BLaER1 treated with 17β-estradiol and CSF1 and Interleukin-3, amounts not matched to agents 10 nM and 100 nM (cell line): ENCODE data around the gene CDH2.

Source experiments
- H3K27ac ChIP-seq, 11 experiments: shearing (Covaris generic); formaldehyde crosslinking; 2 replicates each; pipeline ENCODE4 v1.8.1; 2022
- H3K27me3 ChIP-seq, 11 experiments: shearing (Covaris generic); formaldehyde crosslinking; 2 replicates each; pipeline ENCODE4 v1.8.1; 2022
- H3K36me3 ChIP-seq, 11 experiments: shearing (Covaris generic); formaldehyde crosslinking; 2 replicates each; pipeline ENCODE4 v1.8.1; 2022
- H3K4me1 ChIP-seq, 10 experiments: shearing (Covaris generic); formaldehyde crosslinking; 2 replicates each; pipeline ENCODE4 v1.8.1; 2022
- H3K4me2 ChIP-seq, 11 experiments: shearing (Covaris generic); formaldehyde crosslinking; 2 replicates each; pipeline ENCODE4 v1.8.1; 2022
- H3K4me3 ChIP-seq, 10 experiments: shearing (Covaris generic); formaldehyde crosslinking; 2 replicates each; pipeline ENCODE4 v1.8.1; 2022
- H3K9ac ChIP-seq, 11 experiments: shearing (Covaris generic); formaldehyde crosslinking; 2 replicates each; pipeline ENCODE4 v1.8.1; 2022
- H3K9me3 ChIP-seq, 11 experiments: shearing (Covaris generic); formaldehyde crosslinking; replicated peaks in 1 of 11; 2 replicates each; pipeline ENCODE4 v1.8.1; 2022
- H4K20me1 ChIP-seq, 11 experiments: shearing (Covaris generic); formaldehyde crosslinking; 2 replicates each; pipeline ENCODE4 v1.8.1; 2022
- Cebpa-rat ChIP-seq, 11 experiments: shearing (Covaris generic); IDR thresholded peaks; 2 replicates each; pipeline ENCODE4 v1.8.1; 2022

The CDH2 gene

GRCh38 chr18:28189400-28190239, 12.7 kb upstream of the CDH2 start:
- no peak overlapping the region for H3K27ac ChIP-seq
- TF ChIP-seq Cebpa-rat (IDR thresholded peaks at IDR 0.05): no peak
- no peaks in the 10 kb centered on the region for H3K4me1 ChIP-seq
- H3K36me3 ChIP-seq: no peaks in the 10 kb centered on the region
- no peak overlapping the region for H3K9ac ChIP-seq
- no peak overlapping the region for H3K4me2 ChIP-seq
- H4K20me1 ChIP-seq: no peaks in the 10 kb centered on the region
- no peaks in the 10 kb centered on the region for H3K27me3 ChIP-seq
- no peak overlapping the region for H3K4me3 ChIP-seq
- no peaks in the 10 kb centered on the region for H3K9me3 ChIP-seq

GRCh38 chr18:28185121-28185520, 8.2 kb upstream of the CDH2 start:
- Histone ChIP-seq H3K4me1 (no peaks in the 10 kb centered on the region), H3K9ac (no peak overlapping the region), H3K27me3 (no peaks in the 10 kb centered on the region), H3K4me3 (no peak overlapping the region), H3K36me3 (no peaks in the 10 kb centered on the region), H3K4me2 (no peak overlapping the region), H3K9me3 (no peaks in the 10 kb centered on the region), H3K27ac (no peak overlapping the region), H4K20me1 (no peaks in the 10 kb centered on the region)
- TF ChIP-seq Cebpa-rat (IDR thresholded peaks at IDR 0.05): no peak

GRCh38 chr18:28183418-28184078, 6.6 kb upstream of the CDH2 start:
- H3K9me3 ChIP-seq: no peaks in the 10 kb centered on the region
- H3K27me3 ChIP-seq: peaks cover 0 to 3% (median 0%) of the 10 kb centered on the region in 11 experiments; a peak in 3 of 22 replicates

GRCh38 chr18:28181616-28182015, 4.7 kb upstream of the CDH2 start:
- Histone ChIP-seq H3K4me3 (no peak overlapping the region), H3K4me2 (no peak overlapping the region), H3K9me3 (peaks cover 4 to 12% (median 6%) of the 10 kb centered on the region in 11 experiments; a peak in 17 of 22 replicates), H3K9ac (no peak overlapping the region), H3K36me3 (no peaks in the 10 kb centered on the region), H3K4me1 (no peaks in the 10 kb centered on the region), H4K20me1 (no peaks in the 10 kb centered on the region), H3K27me3 (peaks cover 0 to 12% (median 0%) of the 10 kb centered on the region in 11 experiments; a peak in 6 of 22 replicates), H3K27ac (no peak overlapping the region)
- no peak for TF ChIP-seq Cebpa-rat (IDR thresholded peaks at IDR 0.05)

More at GRCh38 chr18:28183418-28184078, 6.6 kb upstream of the CDH2 start:
- Histone ChIP-seq H3K4me3 (no peak overlapping the region), H3K9ac (no peak overlapping the region), H3K4me2 (no peak overlapping the region), H3K36me3 (no peaks in the 10 kb centered on the region), H4K20me1 (no peaks in the 10 kb centered on the region), H3K4me1 (no peaks in the 10 kb centered on the region), H3K27ac (no peak overlapping the region)
- no peak for TF ChIP-seq Cebpa-rat (IDR thresholded peaks at IDR 0.05)

- peak overlapping the region in 9 of 11 experiments; percentile 57 to 92 (median 71); a peak in 17 of 22 replicates for H3K4me2 ChIP-seq
- TF ChIP-seq Cebpa-rat (IDR thresholded peaks at IDR 0.05): no peak
Measured at GRCh38 chr18:28178720-28179119, 1.8 kb upstream of the CDH2 start.

GRCh38 chr18:28177828-28178635, 1.1 kb upstream of the CDH2 start:
- H3K9me3 ChIP-seq: peaks cover 14 to 27% (median 20%) of the 10 kb centered on the region in 11 experiments; a peak in 20 of 22 replicates
- H3K27me3 ChIP-seq: peaks cover 7 to 39% (median 21%) of the 10 kb centered on the region in 11 experiments; a peak in 20 of 22 replicates
- H3K4me3 ChIP-seq: peak overlapping the region; percentile 58 to 78 (median 70)
- H3K36me3 ChIP-seq: no peaks in the 10 kb centered on the region
- H3K4me2 ChIP-seq: peak overlapping the region; percentile 57 to 92 (median 71)
- peak overlapping the region in 10 of 11 experiments; percentile 25 to 85 (median 79); a peak in 19 of 22 replicates for H3K9ac ChIP-seq
- peaks cover 0 to 31% (median 13%) of the 10 kb centered on the region in 11 experiments; a peak in 13 of 22 replicates for H4K20me1 ChIP-seq
- no peak for TF ChIP-seq Cebpa-rat (IDR thresholded peaks at IDR 0.05)
- H3K4me1 ChIP-seq: 0 out of 20 replicates have a peak, but pooled peaks cover 0 to 4% (median 0%) of the 10 kb centered on the region in 10 experiments
- peak overlapping the region in 9 of 11 experiments; percentile 13 to 80 (median 75); a peak in 17 of 22 replicates for H3K27ac ChIP-seq

More at GRCh38 chr18:28178720-28179119, 1.8 kb upstream of the CDH2 start:
- H3K36me3 ChIP-seq: no peaks in the 10 kb centered on the region
- peaks cover 0 to 25% (median 13%) of the 10 kb centered on the region in 11 experiments; a peak in 13 of 22 replicates for H4K20me1 ChIP-seq
- H3K4me1 ChIP-seq: 0 out of 20 replicates have a peak, but pooled peaks cover 0 to 4% (median 0%) of the 10 kb centered on the region in 10 experiments
- H3K9me3 ChIP-seq: peaks cover 14 to 27% (median 20%) of the 10 kb centered on the region in 11 experiments; a peak in 20 of 22 replicates
- H3K4me3 ChIP-seq: peak overlapping the region in 5 of 10 experiments; percentile 68 to 74 (median 70); a peak in 7 of 20 replicates
- peaks cover 7 to 39% (median 21%) of the 10 kb centered on the region in 11 experiments; a peak in 20 of 22 replicates for H3K27me3 ChIP-seq
- peak overlapping the region in 1 of 11 experiments; percentile 85; a peak in 1 of 22 replicates for H3K9ac ChIP-seq
- no peak overlapping the region for H3K27ac ChIP-seq

- peak overlapping the region; percentile 58 to 78 (median 70) for H3K4me3 ChIP-seq
- peak overlapping the region in 9 of 11 experiments; percentile 28 to 85 (median 79); a peak in 17 of 22 replicates for H3K9ac ChIP-seq
- peaks cover 14 to 27% (median 20%) of the 10 kb centered on the region in 11 experiments; a peak in 20 of 22 replicates for H3K9me3 ChIP-seq
- H3K36me3 ChIP-seq: no peaks in the 10 kb centered on the region
- TF ChIP-seq Cebpa-rat (IDR thresholded peaks at IDR 0.05): no peak
- peaks cover 0 to 31% (median 13%) of the 10 kb centered on the region in 11 experiments; a peak in 13 of 22 replicates for H4K20me1 ChIP-seq
- H3K27me3 ChIP-seq: peaks cover 7 to 39% (median 21%) of the 10 kb centered on the region in 11 experiments; a peak in 20 of 22 replicates
- H3K27ac ChIP-seq: peak overlapping the region in 8 of 11 experiments; percentile 26 to 79 (median 62); a peak in 14 of 22 replicates
- H3K4me1 ChIP-seq: 0 out of 20 replicates have a peak, but pooled peaks cover 0 to 4% (median 0%) of the 10 kb centered on the region in 10 experiments
- peak overlapping the region; percentile 71 to 92 (median 89) for H3K4me2 ChIP-seq
Measured at GRCh38 chr18:28176698-28176947, 307 bp downstream of the CDH2 start.
